ENCODE measurements around the gene VPS45. TPM values are rescaled to one million over a fixed set of nuclear protein-coding genes. Genes with fewer than 3 reads are reported as not detected.
"Not testable (repeated sequence)": the region's sequence is repeated elsewhere in the genome, so short reads cannot be mapped to it uniquely, and the experiment has no call there.

The VPS45 gene
- polyA plus RNA-seq, 1 donor from 2014 or later: 174 TPM

DNA sequence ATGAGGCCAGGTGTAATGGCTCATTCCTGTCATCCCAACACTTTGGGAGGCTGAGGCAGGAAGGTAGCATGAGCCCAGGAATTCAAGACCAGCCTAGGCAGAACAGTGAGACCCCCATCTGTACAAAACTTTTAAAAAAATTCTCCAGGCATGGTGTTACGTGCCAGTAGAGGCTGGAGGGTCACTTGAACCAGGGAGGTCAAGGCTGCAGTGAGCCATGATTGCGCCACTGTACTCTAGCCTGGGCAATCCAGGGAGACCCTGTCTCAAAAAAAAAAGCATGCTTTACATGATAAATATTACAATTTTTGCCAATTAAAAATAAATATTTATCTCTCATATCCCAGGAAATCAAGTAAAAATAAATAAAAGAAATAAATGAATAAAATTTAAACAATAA lies 17.6 kb upstream of the VPS45 start:
- H2AFZ ChIP-seq (ENCODE audit: low read depth, low read length): no peak overlapping the region

DNA sequence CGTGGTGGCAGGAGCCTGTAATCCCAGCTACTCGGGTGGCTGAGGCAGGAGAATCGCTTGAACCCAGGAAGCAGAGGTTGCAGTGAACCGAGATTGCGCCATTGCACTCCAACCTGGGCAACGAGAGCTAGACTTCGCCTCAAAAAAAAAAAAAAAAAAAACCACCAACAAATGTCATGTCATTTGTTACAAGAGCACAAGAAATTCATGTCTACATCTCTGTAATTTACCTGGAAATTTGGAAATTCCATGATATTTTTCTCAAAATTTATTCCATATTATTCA lies 16.5 kb upstream of the VPS45 start:
- Histone ChIP-seq H3K27ac (ENCODE audit: low read length) (no peak overlapping the region), H3K4me3 (ENCODE audit: low read length) (no peak overlapping the region), H3K27me3 (ENCODE audit: insufficient read depth, low read depth, low read length) (no peaks in the 10 kb centered on the region), H3K9me2 (ENCODE audit: insufficient read depth, low read length) (no peaks in the 10 kb centered on the region), H3K9ac (ENCODE audit: low read length) (no peak overlapping the region), H2AFZ (ENCODE audit: low read depth, low read length) (no peak overlapping the region), H3K9me3 (ENCODE audit: low read length) (no peaks in the 10 kb centered on the region), H3K36me3 (ENCODE audit: insufficient read depth, low read length) (no peaks in the 10 kb centered on the region), H3K79me2 (replicated peaks; ENCODE audit: insufficient read depth, low read length) (peaks cover 3% of the 10 kb centered on the region), H4K20me1 (ENCODE audit: insufficient read depth) (no peaks in the 10 kb centered on the region), H3F3A (ENCODE audit: insufficient read depth, low read length, poor library complexity, severe bottlenecking) (no peaks in the 10 kb centered on the region), H3K4me2 (ENCODE audit: low read length) (no peak overlapping the region)
- TF ChIP-seq SMC3 (conservative IDR thresholded peaks at IDR 0.05; ENCODE audit: poor library complexity) (no peak), RAD21 (conservative IDR thresholded peaks at IDR 0.05) (no peak)

More for the DNA sequence above, 17.6 kb upstream of the VPS45 start:
- Histone ChIP-seq H3K27ac (ENCODE audit: low read length) (no peak overlapping the region), H3F3A (ENCODE audit: insufficient read depth, low read length, poor library complexity, severe bottlenecking) (no peaks in the 10 kb centered on the region), H3K79me2 (replicated peaks; ENCODE audit: insufficient read depth, low read length) (peaks cover 3% of the 10 kb centered on the region), H3K36me3 (ENCODE audit: insufficient read depth, low read length) (no peaks in the 10 kb centered on the region), H3K4me2 (ENCODE audit: low read length) (no peak overlapping the region), H4K20me1 (ENCODE audit: insufficient read depth) (no peaks in the 10 kb centered on the region), H3K9me2 (ENCODE audit: insufficient read depth, low read length) (no peaks in the 10 kb centered on the region), H3K9me3 (ENCODE audit: low read length) (no peaks in the 10 kb centered on the region), H3K4me3 (ENCODE audit: low read length) (no peak overlapping the region), H3K27me3 (ENCODE audit: insufficient read depth, low read depth, low read length) (no peaks in the 10 kb centered on the region), H3K9ac (ENCODE audit: low read length) (no peak overlapping the region)
- TF ChIP-seq EZH2 (IDR thresholded peaks at IDR 0.05; ENCODE audit: borderline replicate concordance, insufficient read depth, low read length, poor library complexity, severe bottlenecking) (no peak), SMC3 (conservative IDR thresholded peaks at IDR 0.05; ENCODE audit: poor library complexity) (no peak), MXI1 (conservative IDR thresholded peaks at IDR 0.05; ENCODE audit: poor library complexity, severe bottlenecking) (no peak), RAD21 (conservative IDR thresholded peaks at IDR 0.05) (no peak), POLR2AphosphoS5 (IDR thresholded peaks at IDR 0.05) (no peak), EP300 (conservative IDR thresholded peaks at IDR 0.05; ENCODE audit: poor library complexity, severe bottlenecking) (no peak), TAF1 (IDR thresholded peaks at IDR 0.05; ENCODE audit: low read depth) (no peak)
- TF ChIP-seq, protein P1, sequence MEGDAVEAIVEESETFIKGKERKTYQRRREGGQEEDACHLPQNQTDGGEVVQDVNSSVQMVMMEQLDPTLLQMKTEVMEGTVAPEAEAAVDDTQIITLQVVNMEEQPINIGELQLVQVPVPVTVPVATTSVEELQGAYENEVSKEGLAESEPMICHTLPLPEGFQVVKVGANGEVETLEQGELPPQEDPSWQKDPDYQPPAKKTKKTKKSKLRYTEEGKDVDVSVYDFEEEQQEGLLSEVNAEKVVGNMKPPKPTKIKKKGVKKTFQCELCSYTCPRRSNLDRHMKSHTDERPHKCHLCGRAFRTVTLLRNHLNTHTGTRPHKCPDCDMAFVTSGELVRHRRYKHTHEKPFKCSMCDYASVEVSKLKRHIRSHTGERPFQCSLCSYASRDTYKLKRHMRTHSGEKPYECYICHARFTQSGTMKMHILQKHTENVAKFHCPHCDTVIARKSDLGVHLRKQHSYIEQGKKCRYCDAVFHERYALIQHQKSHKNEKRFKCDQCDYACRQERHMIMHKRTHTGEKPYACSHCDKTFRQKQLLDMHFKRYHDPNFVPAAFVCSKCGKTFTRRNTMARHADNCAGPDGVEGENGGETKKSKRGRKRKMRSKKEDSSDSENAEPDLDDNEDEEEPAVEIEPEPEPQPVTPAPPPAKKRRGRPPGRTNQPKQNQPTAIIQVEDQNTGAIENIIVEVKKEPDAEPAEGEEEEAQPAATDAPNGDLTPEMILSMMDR (IDR thresholded peaks at IDR 0.05; ENCODE audit: poor library complexity, severe bottlenecking): no peak
- TF ChIP-seq, protein P2, sequence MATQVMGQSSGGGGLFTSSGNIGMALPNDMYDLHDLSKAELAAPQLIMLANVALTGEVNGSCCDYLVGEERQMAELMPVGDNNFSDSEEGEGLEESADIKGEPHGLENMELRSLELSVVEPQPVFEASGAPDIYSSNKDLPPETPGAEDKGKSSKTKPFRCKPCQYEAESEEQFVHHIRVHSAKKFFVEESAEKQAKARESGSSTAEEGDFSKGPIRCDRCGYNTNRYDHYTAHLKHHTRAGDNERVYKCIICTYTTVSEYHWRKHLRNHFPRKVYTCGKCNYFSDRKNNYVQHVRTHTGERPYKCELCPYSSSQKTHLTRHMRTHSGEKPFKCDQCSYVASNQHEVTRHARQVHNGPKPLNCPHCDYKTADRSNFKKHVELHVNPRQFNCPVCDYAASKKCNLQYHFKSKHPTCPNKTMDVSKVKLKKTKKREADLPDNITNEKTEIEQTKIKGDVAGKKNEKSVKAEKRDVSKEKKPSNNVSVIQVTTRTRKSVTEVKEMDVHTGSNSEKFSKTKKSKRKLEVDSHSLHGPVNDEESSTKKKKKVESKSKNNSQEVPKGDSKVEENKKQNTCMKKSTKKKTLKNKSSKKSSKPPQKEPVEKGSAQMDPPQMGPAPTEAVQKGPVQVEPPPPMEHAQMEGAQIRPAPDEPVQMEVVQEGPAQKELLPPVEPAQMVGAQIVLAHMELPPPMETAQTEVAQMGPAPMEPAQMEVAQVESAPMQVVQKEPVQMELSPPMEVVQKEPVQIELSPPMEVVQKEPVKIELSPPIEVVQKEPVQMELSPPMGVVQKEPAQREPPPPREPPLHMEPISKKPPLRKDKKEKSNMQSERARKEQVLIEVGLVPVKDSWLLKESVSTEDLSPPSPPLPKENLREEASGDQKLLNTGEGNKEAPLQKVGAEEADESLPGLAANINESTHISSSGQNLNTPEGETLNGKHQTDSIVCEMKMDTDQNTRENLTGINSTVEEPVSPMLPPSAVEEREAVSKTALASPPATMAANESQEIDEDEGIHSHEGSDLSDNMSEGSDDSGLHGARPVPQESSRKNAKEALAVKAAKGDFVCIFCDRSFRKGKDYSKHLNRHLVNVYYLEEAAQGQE (IDR thresholded peaks at IDR 0.05; ENCODE audit: borderline replicate concordance): no peak

DNA sequence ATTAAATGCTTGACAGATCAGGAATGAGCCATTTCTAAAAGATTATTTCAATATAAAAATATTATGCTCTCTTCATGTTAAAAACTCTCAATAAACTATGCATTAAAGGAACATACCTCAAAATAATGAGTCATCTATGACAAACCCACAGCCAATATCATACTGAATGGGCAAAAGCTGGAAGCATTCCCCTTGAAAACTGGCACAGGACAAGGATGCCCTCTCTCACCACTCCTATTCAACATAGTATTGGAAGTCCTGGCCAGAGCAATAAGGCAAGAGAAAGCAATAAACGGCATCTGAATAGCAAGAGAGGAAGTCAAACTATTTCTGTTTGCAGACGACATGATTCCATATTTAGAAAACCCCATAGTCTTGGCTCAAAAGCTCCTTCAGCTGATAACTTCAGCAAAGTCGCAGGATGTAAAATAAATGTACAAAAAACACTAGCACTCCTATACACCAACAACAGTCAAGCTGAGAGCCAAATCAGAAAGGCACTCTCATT lies 15.6 kb upstream of the VPS45 start:
- not testable (repeated sequence) for H3K9me2 ChIP-seq (ENCODE audit: insufficient read depth, low read length); H3K36me3 ChIP-seq (ENCODE audit: insufficient read depth, low read length); H3K79me2 ChIP-seq (replicated peaks; ENCODE audit: insufficient read depth, low read length); H3F3A ChIP-seq (ENCODE audit: insufficient read depth, low read length, poor library complexity, severe bottlenecking); H3K9ac ChIP-seq (ENCODE audit: low read length); H2AFZ ChIP-seq (ENCODE audit: low read depth, low read length); H3K4me2 ChIP-seq (ENCODE audit: low read length); H4K20me1 ChIP-seq (ENCODE audit: insufficient read depth); H3K27me3 ChIP-seq (ENCODE audit: insufficient read depth, low read depth, low read length); H3K9me3 ChIP-seq (ENCODE audit: low read length); H3K4me3 ChIP-seq (ENCODE audit: low read length); H3K27ac ChIP-seq (ENCODE audit: low read length)

All from neural cell (in vitro differentiated cells).